ENCODE measurements around the gene RAB27B. TPM values are rescaled to one million over a fixed set of nuclear protein-coding genes. Genes with fewer than 3 reads are reported as not detected.
A peak's percentile ranks its signal among the peaks of the same experiment; 100 is the strongest.
"Not testable (repeated sequence)": the region's sequence is repeated elsewhere in the genome, so short reads cannot be mapped to it uniquely, and the experiment has no call there.

Gene RAB27B
- polyA plus RNA-seq (2013, experiment 1 of 2; ENCODE audit: insufficient read length): 0.07 TPM
- 0.02 TPM for polyA plus RNA-seq (2013, experiment 2 of 2; ENCODE audit: insufficient read length)

DNA sequence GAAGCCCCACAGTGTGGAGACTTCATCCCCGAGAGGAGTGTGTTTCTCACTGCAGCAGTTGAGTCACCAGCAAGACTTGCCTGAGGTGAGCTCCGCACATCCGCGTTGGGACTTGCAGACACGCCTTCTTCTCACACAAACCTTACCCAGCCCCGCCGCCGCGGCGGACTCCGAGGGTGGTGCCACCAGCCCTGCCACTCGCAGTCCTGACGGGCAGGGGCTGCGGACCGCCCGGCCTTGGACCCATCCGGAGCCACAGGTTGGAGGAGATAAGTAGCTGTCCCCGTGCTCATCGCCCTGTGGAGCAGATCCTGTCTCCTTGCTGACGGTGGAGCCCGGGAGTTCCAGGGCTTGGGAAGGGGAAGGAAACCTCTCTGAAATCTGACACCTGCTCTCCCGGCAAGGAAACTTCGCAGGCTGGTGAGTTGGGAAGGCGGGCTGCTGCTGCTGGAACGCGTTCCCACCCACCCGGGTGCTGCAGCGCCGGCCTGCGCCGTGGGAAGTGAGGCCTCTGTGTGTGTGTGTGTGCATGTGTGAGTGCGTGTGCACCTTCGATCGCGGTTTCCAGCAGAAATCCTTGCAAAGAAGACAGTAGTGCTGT, at the start of gene RAB27B:
TSS of gene RAB27B (plus strand) at position 197 of the 601 bp plus-strand sequence. CDS start 49,109 bp downstream, outside the sequence.
- DNase-seq: peak; percentile 76

DNA sequence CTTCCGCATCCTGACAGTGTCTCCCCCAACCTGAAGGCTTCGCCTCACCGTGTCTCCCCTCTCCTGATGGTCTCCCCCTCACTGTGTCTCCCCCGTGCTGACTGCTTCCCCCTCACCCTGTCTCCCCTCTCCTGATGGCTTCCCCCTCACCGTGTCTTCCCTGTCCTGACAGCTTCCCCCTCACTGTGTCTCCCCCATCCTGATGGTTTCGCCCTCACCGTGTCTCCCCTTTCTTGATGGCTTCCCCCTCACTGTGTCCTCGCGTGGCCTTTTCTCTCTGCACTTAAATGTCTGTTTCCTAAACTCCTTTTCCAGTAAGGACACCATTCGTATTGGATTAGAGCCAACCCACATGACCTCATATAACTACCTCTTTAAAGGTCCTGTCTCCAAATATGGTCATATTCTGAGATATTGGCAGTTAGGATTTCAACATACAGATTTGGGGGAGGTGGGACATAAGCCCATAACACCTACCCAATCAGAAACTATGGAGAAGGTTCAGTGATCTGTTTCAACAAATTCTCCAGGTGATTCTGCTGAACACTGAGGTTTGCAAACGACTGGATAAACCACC, 47.9 kb upstream of the RAB27B start:
- DNase-seq: no peak

DNA sequence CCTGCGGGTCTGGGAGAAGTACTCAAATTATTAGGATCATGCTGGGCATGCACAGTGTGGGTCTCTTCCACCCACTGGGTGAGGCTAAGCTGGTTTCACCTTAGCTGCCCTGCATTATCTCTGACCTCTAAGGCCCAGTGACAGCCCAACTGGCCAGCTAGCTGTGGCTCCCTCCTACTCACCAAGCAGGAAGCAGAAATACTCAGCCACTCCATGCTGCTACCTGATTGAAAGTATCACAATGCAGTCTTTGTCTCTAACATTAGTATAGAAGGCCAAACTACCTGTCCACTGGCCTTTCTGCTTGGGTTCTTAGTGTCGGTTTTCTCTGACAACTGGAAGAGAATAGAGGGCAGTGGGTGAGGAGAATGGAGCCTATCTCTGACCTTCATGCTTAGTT, 47.3 kb upstream of the RAB27B start:
- no peak for DNase-seq

DNA sequence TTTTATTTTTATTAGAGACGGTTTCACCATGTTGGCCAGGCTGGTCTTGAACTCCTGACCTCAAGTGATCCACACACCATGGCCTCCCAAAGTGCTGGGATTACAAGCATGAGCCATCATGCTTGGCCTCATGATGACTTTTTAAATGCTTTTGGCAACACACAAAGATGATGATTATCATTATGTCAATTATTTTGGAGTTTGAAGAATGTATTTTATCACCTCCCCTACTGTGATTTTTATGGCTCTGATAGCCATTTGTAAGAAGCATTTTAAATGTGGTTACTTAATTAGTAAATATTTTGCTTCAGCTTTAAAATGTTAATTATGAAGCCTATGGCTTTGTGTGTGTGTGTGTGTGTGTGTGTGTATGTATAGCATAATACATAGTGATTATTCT, 45.1 kb upstream of the RAB27B start:
- DNase-seq: no peak

DNA sequence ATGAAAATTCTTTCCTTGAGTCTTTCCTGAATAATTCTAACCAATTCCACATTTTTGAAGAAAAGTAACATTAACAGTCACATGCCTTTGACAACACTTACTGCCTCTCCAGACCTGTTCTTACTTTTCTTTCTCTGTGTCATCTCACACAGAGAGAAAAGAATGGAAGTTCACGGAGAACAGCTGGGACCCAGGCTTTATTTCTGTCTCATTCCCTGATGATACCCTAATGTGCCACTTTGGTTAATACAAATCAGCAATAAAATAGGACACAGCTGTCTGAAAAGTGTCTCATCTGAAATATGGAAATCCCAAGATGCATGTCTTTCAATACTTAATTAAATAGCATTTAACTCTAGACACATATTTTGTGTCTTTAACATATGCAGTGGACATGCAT, 42.1 kb upstream of the RAB27B start:
- no peak for DNase-seq

DNA sequence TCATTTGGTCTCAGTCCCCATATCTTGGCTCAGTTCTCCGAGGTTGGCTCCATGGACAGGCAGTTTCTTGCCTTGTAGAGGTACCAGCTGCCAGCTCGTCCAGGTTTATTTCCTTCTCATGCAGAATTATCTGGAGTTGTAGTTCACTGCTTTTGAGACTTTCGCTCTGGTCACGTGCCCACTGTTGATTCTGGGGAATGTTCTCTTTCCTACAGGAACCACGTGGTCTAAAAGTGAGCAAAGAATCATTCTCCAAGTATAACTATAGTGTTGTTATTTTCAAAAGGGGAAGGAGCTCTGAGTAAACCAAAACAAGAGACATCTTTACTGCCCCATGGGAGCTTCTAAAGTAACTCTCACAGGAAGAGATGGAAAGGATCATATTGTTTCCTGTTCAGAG, 41.2 kb upstream of the RAB27B start:
- no peak for DNase-seq

DNA sequence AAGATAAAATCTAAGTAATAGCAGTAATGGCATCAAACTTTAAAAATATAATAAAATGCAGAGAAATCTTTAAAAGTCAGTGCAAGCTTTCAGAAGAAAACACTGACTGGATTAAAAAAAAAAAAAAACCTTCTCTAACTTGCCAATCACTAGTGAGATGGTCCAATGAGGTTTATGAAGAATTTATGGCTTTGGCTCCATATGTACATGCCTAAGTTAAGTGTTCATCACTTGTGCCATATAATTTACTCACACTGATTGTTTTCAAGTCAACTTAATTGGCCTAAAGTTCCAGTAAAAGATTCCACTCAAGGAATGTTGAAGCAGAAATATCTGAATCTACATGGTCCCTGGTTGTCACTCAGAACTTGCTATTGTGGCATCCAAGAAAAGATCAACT, 40.7 kb upstream of the RAB27B start:
- peak; percentile 48 for DNase-seq

DNA sequence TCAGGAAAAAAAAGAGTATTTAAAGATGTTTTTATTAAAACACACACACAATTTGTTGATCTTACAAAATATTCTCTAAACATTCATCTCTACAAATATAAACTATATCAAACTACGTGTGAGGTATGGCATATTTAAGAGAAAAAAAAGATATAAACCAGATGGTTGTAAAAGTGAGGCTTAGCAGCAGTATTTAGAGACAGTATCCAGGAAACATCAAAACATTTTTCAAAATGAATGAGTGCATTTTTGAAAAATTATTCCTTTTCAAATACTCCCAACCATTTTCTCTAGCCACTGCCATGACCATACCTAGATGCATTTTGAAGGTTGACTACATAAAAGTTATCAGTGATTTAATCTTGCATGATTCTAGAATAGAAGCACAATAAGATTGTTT, 38.2 kb upstream of the RAB27B start:
- no peak for DNase-seq

DNA sequence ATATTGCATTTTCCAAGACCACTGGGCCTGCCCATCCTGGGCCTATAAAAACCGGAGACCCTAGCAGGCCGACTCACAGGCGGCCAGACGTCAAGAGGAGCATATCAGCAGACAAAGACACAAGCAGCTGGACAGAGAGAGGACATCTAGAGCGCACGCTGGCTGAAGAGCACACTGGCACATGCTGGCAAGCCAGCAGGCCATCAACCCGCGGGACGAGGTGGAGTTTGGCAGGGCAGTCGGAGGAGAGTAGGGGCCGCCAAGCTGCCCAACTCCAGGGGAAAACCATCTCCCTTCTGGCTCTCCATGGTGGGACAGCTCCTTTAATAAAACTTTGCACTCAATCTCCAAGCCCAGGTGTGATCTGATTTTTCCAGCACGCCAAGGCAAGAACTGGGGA, 36.6 kb upstream of the RAB27B start:
- DNase-seq: no peak

- no peak for DNase-seq
Observed at GRCh38 chr18:54792079-54792478, 36.2 kb upstream of the RAB27B start.

DNA sequence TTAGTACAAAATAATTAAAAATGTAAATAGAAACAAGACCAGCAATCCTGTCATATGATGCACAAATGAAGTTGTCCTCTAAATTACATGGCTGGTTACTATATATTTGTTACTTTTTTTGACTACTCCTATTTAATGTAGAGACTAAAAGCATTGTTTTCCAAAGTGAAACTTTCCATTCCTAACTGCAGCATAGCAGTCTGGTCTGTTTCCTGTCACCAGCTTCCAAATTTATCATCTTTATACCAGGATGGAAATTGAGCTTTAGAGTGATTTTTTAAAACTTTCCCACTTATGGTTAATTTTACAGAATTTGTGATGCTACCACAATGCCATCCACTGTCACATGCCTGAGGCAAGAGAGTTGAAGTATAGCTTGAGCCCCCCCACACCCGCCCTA, 33.5 kb upstream of the RAB27B start:
- DNase-seq: peak; percentile 18

GRCh38 chr18:54798186-54798585, 30.1 kb upstream of the RAB27B start:
- no peak for DNase-seq

GRCh38 chr18:54801374-54801773, 26.9 kb upstream of the RAB27B start:
- DNase-seq: no peak

GRCh38 chr18:54802178-54802577, 26.1 kb upstream of the RAB27B start:
- DNase-seq: no peak

- no peak for DNase-seq
Observed at GRCh38 chr18:54802686-54803395, 25.4 kb upstream of the RAB27B start.

GRCh38 chr18:54805571-54806334, 22.5 kb upstream of the RAB27B start:
- DNase-seq: peak; percentile 92

DNA sequence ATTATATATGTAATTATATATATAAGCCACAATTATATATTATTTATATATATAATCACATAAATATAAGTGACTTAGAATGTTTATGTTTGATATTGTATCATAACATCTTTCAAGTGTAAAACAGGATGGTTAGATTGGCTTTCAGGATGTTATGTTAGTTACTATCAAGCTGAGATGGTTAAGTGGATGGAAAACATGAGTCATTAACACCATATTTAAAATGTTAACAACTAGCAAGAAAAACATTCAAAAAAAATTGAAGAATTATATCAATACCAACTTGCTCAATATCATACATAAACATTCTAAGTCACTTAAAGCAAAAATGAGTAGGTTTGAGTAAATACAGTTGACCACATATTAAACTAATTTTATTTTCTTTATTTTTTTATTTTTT, 21.8 kb upstream of the RAB27B start:
- peak; percentile 55 for DNase-seq

- DNase-seq: no peak
Observed at GRCh38 chr18:54807303-54807702, 21.0 kb upstream of the RAB27B start.

DNA sequence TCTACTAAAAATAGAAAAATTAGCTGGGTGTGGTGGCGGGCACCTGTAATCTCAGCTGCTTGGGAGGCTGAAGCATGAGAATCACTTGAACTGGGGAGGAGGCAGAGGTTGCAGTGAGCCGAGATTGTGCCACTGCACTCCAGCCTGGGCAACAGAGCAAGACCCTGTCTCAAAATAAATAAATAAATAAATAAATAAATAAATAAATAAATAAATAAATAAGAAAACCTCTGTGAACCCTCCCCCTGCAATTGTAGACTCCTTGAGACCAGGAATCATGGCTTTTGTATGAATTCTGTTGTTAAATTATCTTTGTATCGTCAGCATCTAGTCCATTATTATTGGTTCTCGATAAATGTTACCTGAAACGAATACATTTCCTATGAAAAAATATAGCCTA, 17.6 kb upstream of the RAB27B start:
- DNase-seq: not testable (repeated sequence)

GRCh38 chr18:54812885-54813284, 15.4 kb upstream of the RAB27B start:
- DNase-seq: no peak

GRCh38 chr18:54813305-54813704, 15.0 kb upstream of the RAB27B start:
- no peak for DNase-seq

GRCh38 chr18:54813977-54814565, 14.2 kb upstream of the RAB27B start:
- DNase-seq: no peak

DNA sequence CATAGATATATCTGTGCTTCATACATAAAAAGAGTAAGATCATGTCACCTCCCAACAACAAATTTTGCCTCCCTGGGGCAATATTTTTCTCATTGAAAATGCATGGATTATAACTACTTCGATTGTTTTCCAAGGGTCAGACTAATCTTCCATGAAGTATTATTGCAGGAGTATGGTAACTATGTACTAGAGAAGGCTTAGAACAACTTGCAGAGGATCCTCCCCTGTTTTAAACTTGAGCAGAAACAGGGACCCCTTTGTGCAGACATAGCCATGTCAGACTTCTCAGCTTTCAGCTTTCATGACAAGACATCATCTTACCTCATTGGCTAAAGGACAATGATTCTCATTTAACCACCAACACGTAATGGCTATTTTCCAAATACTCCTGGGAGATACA, 13.2 kb upstream of the RAB27B start:
- DNase-seq: no peak
